SK-N-SH (cell line): ENCODE measurements around the gene CDH4. TPM values are rescaled to one million over a fixed set of nuclear protein-coding genes. Genes with fewer than 3 reads are reported as not detected.

Experiments used
- CTCF ChIA-PET: fragments of 300-600, 350-600 bp; formaldehyde crosslinking; extraction: SDS; loops from one replicate; lab custom pipeline; 2021; lab: Yijun Ruan, JAX
- POLR2A ChIA-PET: fragments of 350-600 bp; sonication (Branson Sonifier 250); formaldehyde crosslinking; extraction: SDS; loops from one replicate; lab custom pipeline; 2020; ENCODE audit warnings: antibody characterized with exemption, inconsistent platforms; lab: Yijun Ruan, JAX
- DNase-seq: peaks from one replicate; pipeline ENCODE4 v3.0.0; 2012
- H2AFZ ChIP-seq: fragments of 200-600 bp; sonication (generic); 2 replicates; pipeline ENCODE4 v1.8.1; 2016; ENCODE audit warnings: antibody characterized with exemption, mild to moderate bottlenecking, low read depth
- H3F3A ChIP-seq: fragments of 200-600 bp; sonication (generic); replicated peaks from 2 replicates; pipeline ENCODE3; 2016; ENCODE audit warnings: antibody characterized with exemption, mild to moderate bottlenecking; ENCODE audit not compliant: insufficient read depth
- H3K27ac ChIP-seq, 2 experiments: fragments of 200-500 bp in 1 of 2; fragments of 200-600 bp in 1 of 2; sonication (Bioruptor generic) in 1 of 2; sonication (generic), shearing (Covaris generic) in 1 of 2; 2 replicates each; pipeline versions ENCODE4 v1.5.1 to v1.6.1; 2014 to 2016; ENCODE audit warnings: low read depth in 2 of 2, inconsistent platforms in 1 of 2, low read length in 1 of 2, mild to moderate bottlenecking in 1 of 2, mixed read lengths in 1 of 2
- H3K27me3 ChIP-seq: fragments of 200-600 bp; sonication (generic), shearing (Covaris generic); 2 replicates; pipeline ENCODE4 v1.6.1; 2016; ENCODE audit warnings: mixed run types; ENCODE audit not compliant: insufficient read depth
- H3K36me3 ChIP-seq, 2 experiments: fragments of 200-500 bp in 1 of 2; fragments of 200-600 bp in 1 of 2; sonication (Bioruptor generic) in 1 of 2; sonication (generic) in 1 of 2; replicated peaks in 1 of 2; 2 replicates each; pipeline versions ENCODE3 to v1.5.1; 2014 to 2016; ENCODE audit warnings: low read length in 1 of 2, mild to moderate bottlenecking in 1 of 2; ENCODE audit not compliant: insufficient read depth in 2 of 2, control insufficient read depth in 1 of 2
- H3K4me1 ChIP-seq, 2 experiments: fragments of 200-500 bp in 1 of 2; fragments of 200-600 bp in 1 of 2; sonication (Bioruptor generic) in 1 of 2; sonication (generic), shearing (Covaris generic) in 1 of 2; 2 replicates each; pipeline versions ENCODE4 v1.5.1 to v1.6.1; 2014 to 2016; ENCODE audit warnings: low read depth in 1 of 2, low read length in 1 of 2, mixed run types in 1 of 2; ENCODE audit not compliant: insufficient read depth in 2 of 2, control insufficient read depth in 1 of 2
- H3K4me2 ChIP-seq: fragments of 200-600 bp; sonication (generic), shearing (Covaris generic); 2 replicates; pipeline ENCODE4 v1.6.1; 2017; ENCODE audit warnings: mixed run types
- H3K4me3 ChIP-seq, 2 experiments: fragments of 200-500 bp in 1 of 2; fragments of 200-600 bp in 1 of 2; sonication (Bioruptor generic) in 1 of 2; sonication (generic), shearing (Covaris generic) in 1 of 2; 2 replicates each; pipeline versions ENCODE4 v1.5.1 to v1.8.1; 2014 to 2016; ENCODE audit warnings: low read depth in 2 of 2, inconsistent platforms in 1 of 2, low read length in 1 of 2, mild to moderate bottlenecking in 1 of 2, mixed read lengths in 1 of 2, moderate library complexity in 1 of 2
- H3K79me2 ChIP-seq: fragments of 200-600 bp; sonication (generic); 2 replicates; pipeline ENCODE4 v1.8.1; 2017; ENCODE audit warnings: mild to moderate bottlenecking; ENCODE audit not compliant: insufficient read depth
- H3K9ac ChIP-seq: fragments of 200-600 bp; sonication (generic); 2 replicates; pipeline ENCODE4 v1.6.1; 2017; ENCODE audit warnings: mixed run types
- H3K9me2 ChIP-seq: fragments of 200-600 bp; sonication (generic); 2 replicates; pipeline ENCODE4 v1.6.1; 2017; ENCODE audit warnings: mixed run types
- H3K9me3 ChIP-seq: fragments of 200-600 bp; sonication (generic); 2 replicates; pipeline ENCODE4 v1.6.1; 2017; ENCODE audit warnings: mixed run types, mild to moderate bottlenecking, moderate library complexity
- H4K20me1 ChIP-seq: fragments of 200-600 bp; sonication (generic); 2 replicates; pipeline ENCODE4 v1.6.1; 2017; ENCODE audit warnings: mild to moderate bottlenecking, mixed run types; ENCODE audit not compliant: insufficient read depth
- CTCF ChIP-seq: fragments of 200-600 bp; sonication (generic); IDR thresholded peaks from 2 replicates; pipeline ENCODE4 v1.6.1; 2017; ENCODE audit warnings: antibody characterized with exemption, mild to moderate bottlenecking, moderate library complexity
- ELF1 ChIP-seq: IDR thresholded peaks from 2 replicates; pipeline ENCODE4 v1.4.0; 2012
- IRF3 ChIP-seq: fragments of 150-350 bp; IDR thresholded peaks from 2 replicates; pipeline ENCODE4 v1.6.1; 2016; ENCODE audit warnings: mild to moderate bottlenecking, low read depth, low read length
- MEF2A ChIP-seq: IDR thresholded peaks from 2 replicates; pipeline ENCODE4 v1.4.0; 2012; ENCODE audit warnings: low read depth, borderline replicate concordance
- MXI1 ChIP-seq: IDR thresholded peaks from 2 replicates; pipeline ENCODE4 v1.6.1; 2012; ENCODE audit warnings: mild to moderate bottlenecking, low read depth, low read length, improper control_type of control experiment
- NFIC ChIP-seq: IDR thresholded peaks from 2 replicates; pipeline ENCODE4 v1.4.0; 2012; ENCODE audit warnings: borderline replicate concordance
- RCOR1 ChIP-seq: fragments of 150-350 bp; IDR thresholded peaks from 2 replicates; pipeline ENCODE4 v1.6.1; 2017; ENCODE audit warnings: antibody characterized with exemption, low read length
- RFX5 ChIP-seq: IDR thresholded peaks from 2 replicates; pipeline ENCODE4 v1.6.1; 2012; ENCODE audit warnings: mild to moderate bottlenecking, improper control_type of control experiment, low read length
- WGBS: methylation state at CpG from one replicate; pipeline ENCODE4 v1.1.6; 2017; ENCODE audit warnings: low lambda C conversion rate; 5-methylcytosine and 5-hydroxymethylcytosine counted together
- polyA plus RNA-seq, 3 experiments: library from polyadenylated mRNA; depleted of rRNA; stranded (reverse); fragments of >200 nt; gene quantifications; 2 replicates each; pipeline ENCODE4 v1.2.3, GENCODE V29; 2012
- TF ChIP-seq, protein P1 (sequence below): IDR thresholded peaks from 2 replicates; pipeline ENCODE4; 2012
- TF ChIP-seq, protein P2 (sequence below): IDR thresholded peaks from 2 replicates; pipeline ENCODE4 v1.4.0; 2012; ENCODE audit warnings: low read depth, borderline replicate concordance

The CDH4 gene
- polyA plus RNA-seq, 1 of the 3 experiments (the other 2 are of a cell fraction), result not detected

- H3K4me2 ChIP-seq, result no peak overlapping the region
- H4K20me1 ChIP-seq, result no peaks in the 10 kb centered on the region
Measured at GRCh38 chr20:61620174-61620573, 368.1 kb downstream of the CDH4 start.

More at GRCh38 chr20:61620174-61620573, 368.1 kb downstream of the CDH4 start:
- POLR2A ChIA-PET, result no interaction called here
- Histone ChIP-seq H3K4me3 (no peak overlapping the region), H2AFZ (no peak overlapping the region), H3K27ac (no peak overlapping the region), H3K79me2 (no peaks in the 10 kb centered on the region), H3K36me3 (no peaks in the 10 kb centered on the region), H3K27me3 (no peaks in the 10 kb centered on the region), H3K4me1 (no peaks in the 10 kb centered on the region), H3K9me2 (no peaks in the 10 kb centered on the region), H3K9me3 (no peaks in the 10 kb centered on the region), H3K9ac (no peak overlapping the region), H3F3A (no peaks in the 10 kb centered on the region)
- CTCF ChIA-PET, result no interaction called here
- TF ChIP-seq NFIC (no peak), MEF2A (no peak), MXI1 (no peak), RCOR1 (no peak), CTCF (no peak), ELF1 (no peak), RFX5 (no peak), IRF3 (no peak)
- TF ChIP-seq, protein P1, sequence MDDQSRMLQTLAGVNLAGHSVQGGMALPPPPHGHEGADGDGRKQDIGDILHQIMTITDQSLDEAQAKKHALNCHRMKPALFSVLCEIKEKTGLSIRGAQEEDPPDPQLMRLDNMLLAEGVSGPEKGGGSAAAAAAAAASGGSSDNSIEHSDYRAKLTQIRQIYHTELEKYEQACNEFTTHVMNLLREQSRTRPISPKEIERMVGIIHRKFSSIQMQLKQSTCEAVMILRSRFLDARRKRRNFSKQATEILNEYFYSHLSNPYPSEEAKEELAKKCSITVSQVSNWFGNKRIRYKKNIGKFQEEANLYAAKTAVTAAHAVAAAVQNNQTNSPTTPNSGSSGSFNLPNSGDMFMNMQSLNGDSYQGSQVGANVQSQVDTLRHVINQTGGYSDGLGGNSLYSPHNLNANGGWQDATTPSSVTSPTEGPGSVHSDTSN, result no peak
- TF ChIP-seq, protein P2, sequence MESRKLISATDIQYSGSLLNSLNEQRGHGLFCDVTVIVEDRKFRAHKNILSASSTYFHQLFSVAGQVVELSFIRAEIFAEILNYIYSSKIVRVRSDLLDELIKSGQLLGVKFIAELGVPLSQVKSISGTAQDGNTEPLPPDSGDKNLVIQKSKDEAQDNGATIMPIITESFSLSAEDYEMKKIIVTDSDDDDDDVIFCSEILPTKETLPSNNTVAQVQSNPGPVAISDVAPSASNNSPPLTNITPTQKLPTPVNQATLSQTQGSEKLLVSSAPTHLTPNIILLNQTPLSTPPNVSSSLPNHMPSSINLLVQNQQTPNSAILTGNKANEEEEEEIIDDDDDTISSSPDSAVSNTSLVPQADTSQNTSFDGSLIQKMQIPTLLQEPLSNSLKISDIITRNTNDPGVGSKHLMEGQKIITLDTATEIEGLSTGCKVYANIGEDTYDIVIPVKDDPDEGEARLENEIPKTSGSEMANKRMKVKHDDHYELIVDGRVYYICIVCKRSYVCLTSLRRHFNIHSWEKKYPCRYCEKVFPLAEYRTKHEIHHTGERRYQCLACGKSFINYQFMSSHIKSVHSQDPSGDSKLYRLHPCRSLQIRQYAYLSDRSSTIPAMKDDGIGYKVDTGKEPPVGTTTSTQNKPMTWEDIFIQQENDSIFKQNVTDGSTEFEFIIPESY, result no peak
- DNase-seq, result no peak
- WGBS, result 5% methylated on average over 1 of the region's 1 CpG
